HEK293T (cell line): Measurements from ENCODE around the gene COL4A3.

Source experiments
- FOXK2 ChIP-seq: fragments of 450-650 bp; IDR thresholded peaks from 2 replicates; pipeline ENCODE4 v1.6.1; 2016; ENCODE audit warnings: mild to moderate bottlenecking
- FOXM1 ChIP-seq: fragments of 450-650 bp; IDR thresholded peaks from 2 replicates; pipeline ENCODE4 v1.6.1; 2017; ENCODE audit warnings: mild to moderate bottlenecking, borderline replicate concordance
- NFRKB ChIP-seq: fragments of 450-650 bp; IDR thresholded peaks from 2 replicates; pipeline ENCODE4 v1.6.1; 2016; ENCODE audit warnings: mild to moderate bottlenecking, moderate library complexity
- SP1 ChIP-seq: fragments of 450-650 bp; IDR thresholded peaks from 2 replicates; pipeline ENCODE4 v1.6.1; 2017
- ZNF384 ChIP-seq: fragments of 450-650 bp; IDR thresholded peaks from 2 replicates; pipeline ENCODE4 v1.6.1; 2016

DNA sequence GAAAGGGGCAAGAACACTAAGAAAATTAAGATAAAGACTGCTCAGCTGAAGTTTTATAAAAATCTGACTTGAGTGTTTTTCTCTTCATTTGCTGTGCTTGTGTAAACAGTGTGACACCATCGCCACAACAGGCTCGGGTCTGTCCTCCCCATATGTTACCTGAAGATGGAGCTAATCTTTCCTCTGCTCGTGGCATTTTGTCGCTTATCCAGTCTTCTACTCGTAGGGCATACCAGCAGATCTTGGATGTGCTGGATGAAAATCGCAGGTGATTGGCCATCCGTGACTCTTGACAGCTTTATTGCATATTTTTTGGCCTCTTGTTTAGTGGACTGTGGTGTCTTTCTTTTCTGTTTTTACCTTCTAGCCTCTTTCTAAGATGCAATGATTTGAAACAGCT is 182.7 kb downstream of the COL4A3 start:
- TF ChIP-seq NFRKB (no peak), FOXK2 (no peak), ZNF384 (no peak), FOXM1 (no peak), SP1 (no peak)
